ENCODE measurements around the gene SFXN5. TPM values are rescaled to one million over a fixed set of nuclear protein-coding genes. Genes with fewer than 3 reads are reported as not detected.
A peak's percentile ranks its signal among the peaks of the same experiment; 100 is the strongest.

The SFXN5 gene
- polyA plus RNA-seq, 2 of the 4 experiments (the other 2 are of a cell fraction), result 16.7 to 19.6 TPM

- TF ChIP-seq MAFK (IDR thresholded peaks at IDR 0.05; ENCODE audit: partially characterized antibody), result no peak
- no peak for TF ChIP-seq KDM5A (IDR thresholded peaks at IDR 0.05)
Observed at GRCh38 chr2:73110168-73111072, 38.9 kb upstream of the SFXN5 start (continued).

GRCh38 chr2:73109431-73110167 lies 38.1 kb upstream of the SFXN5 start:
- H3K4me1 ChIP-seq, result peaks cover 20% of the 10 kb centered on the region
- ChIA-PET CTCF (interaction anchor here (0.5 to 11.2 kb wide), 11 partner anchors 18 to 217 kb away, joined by 3 to 114 read pairs (median 5); no protein-coding TSS in a partner anchor), POLR2A (no interaction called here)
- no peak overlapping the region for H3K4me2 ChIP-seq
- FAIRE-seq (no peak), DNase-seq (ENCODE audit: low read depth in 1 of 2, low spot score in 1 of 2) (no peak), ATAC-seq (no peak)
- H3K4me3 ChIP-seq, result no peak overlapping the region
- H3K27ac ChIP-seq, result 0 out of 6 replicates have a peak overlapping the region, but pooled peaks of 1 of the 2 experiments have one; percentile 92
- no peaks in the 10 kb centered on the region for H3K9me3 ChIP-seq
- WGBS (ENCODE audit: missing lambda C conversion rate), result 94% methylated on average over 5 of the region's 5 CpGs
- no peak for TF ChIP-seq ZNF302 (CRISPR knock-in tag; IDR thresholded peaks at IDR 0.05)
- peak; percentile 87; the same call in 1 of the 2 replicates for TF ChIP-seq KDM1A (IDR thresholded peaks at IDR 0.05; ENCODE audit: low read depth)

GRCh38 chr2:73107211-73107926 lies 35.9 kb upstream of the SFXN5 start:
- CTCF ChIA-PET, result interaction anchor here (0.8 to 6.9 kb wide), 8 partner anchors 22 to 214 kb away, joined by 3 to 74 read pairs (median 4); no protein-coding TSS in a partner anchor
- H3K4me1 ChIP-seq, result peaks cover 14% of the 10 kb centered on the region
- H3K9me3 ChIP-seq, result no peaks in the 10 kb centered on the region
- H3K27ac ChIP-seq, result no peak overlapping the region
- H3K4me2 ChIP-seq, result no peak overlapping the region
- DNase-seq (ENCODE audit: low read depth in 1 of 2, low spot score in 1 of 2), result no peak
- TF ChIP-seq PHF8 (IDR thresholded peaks at IDR 0.05; ENCODE audit: borderline replicate concordance, low read depth), result no peak
- no peak for TF ChIP-seq RCOR1 (IDR thresholded peaks at IDR 0.05; ENCODE audit: low read depth, low read length)
- TF ChIP-seq MAZ (IDR thresholded peaks at IDR 0.05; ENCODE audit: borderline replicate concordance, low read depth, low read length), result no peak
- no peak for TF ChIP-seq RAD21 (conservative IDR thresholded peaks at IDR 0.05 in 1 of 2, IDR thresholded peaks at IDR 0.05 in 1 of 2)
- no peak for TF ChIP-seq SMC3 (IDR thresholded peaks at IDR 0.05)
- TF ChIP-seq ATOH8 (CRISPR knock-in tag; IDR thresholded peaks at IDR 0.05; ENCODE audit: low read depth), result no peak
- POLR2A ChIA-PET, result no interaction called here
- WGBS (ENCODE audit: missing lambda C conversion rate), result 94% methylated on average over 10 of the region's 12 CpGs
- ATAC-seq, result no peak
- no peak overlapping the region for H3K4me3 ChIP-seq
- FAIRE-seq, result no peak

GRCh38 chr2:73106791-73107190 lies 35.3 kb upstream of the SFXN5 start:
- Histone ChIP-seq H3K9me3 (no peaks in the 10 kb centered on the region), H3K4me3 (no peak overlapping the region), H3K4me1 (peaks cover 14% of the 10 kb centered on the region), H3K4me2 (no peak overlapping the region), H3K27ac (no peak overlapping the region)
- 88% methylated on average over 3 of the region's 3 CpGs for WGBS (ENCODE audit: missing lambda C conversion rate)
- no peak for DNase-seq (ENCODE audit: low read depth in 1 of 2, low spot score in 1 of 2)
- ChIA-PET CTCF (interaction anchor here (0.5 to 6.9 kb wide), 7 partner anchors 21 to 213 kb away, joined by 3 to 74 read pairs (median 6); no protein-coding TSS in a partner anchor), POLR2A (no interaction called here)
- TF ChIP-seq CHD4 (IDR thresholded peaks at IDR 0.05; ENCODE audit: borderline replicate concordance) (no peak), HES2 (IDR thresholded peaks at IDR 0.05) (no peak), KDM1A (IDR thresholded peaks at IDR 0.05; ENCODE audit: low read depth) (no peak), PHF8 (IDR thresholded peaks at IDR 0.05; ENCODE audit: borderline replicate concordance, low read depth) (no peak), POLR2AphosphoS2 (conservative IDR thresholded peaks at IDR 0.05; ENCODE audit: low read length) (no peak), MAFK (IDR thresholded peaks at IDR 0.05; ENCODE audit: partially characterized antibody) (no peak)
- FAIRE-seq, result no peak
- ATAC-seq, result no peak
